ENCODE results near the gene DCUN1D3.

Gene DCUN1D3

GRCh38 chr16:20920091-20920490 lies 19.9 kb upstream of the DCUN1D3 start (continued):
- TF ChIP-seq TSHZ2 (CRISPR knock-in tag; IDR thresholded peaks at IDR 0.05), result no peak
- no peak for TF ChIP-seq ISL1 (CRISPR knock-in tag; IDR thresholded peaks at IDR 0.05)
- TF ChIP-seq GLIS3 (CRISPR knock-in tag; IDR thresholded peaks at IDR 0.05), result no peak
- TF ChIP-seq ZC3H10 (CRISPR knock-in tag; IDR thresholded peaks at IDR 0.05), result no peak
- no peak for TF ChIP-seq CSDC2 (CRISPR knock-in tag; IDR thresholded peaks at IDR 0.05)
- no peak for TF ChIP-seq POU6F1 (CRISPR knock-in tag; IDR thresholded peaks at IDR 0.05; ENCODE audit: borderline replicate concordance, low read depth)
- no peak for TF ChIP-seq OSR1 (CRISPR knock-in tag; IDR thresholded peaks at IDR 0.05)

- ATAC-seq, result no peak
- no peak for TF ChIP-seq BACH2 (CRISPR knock-in tag; IDR thresholded peaks at IDR 0.05; ENCODE audit: borderline replicate concordance)
- TF ChIP-seq ZFP3 (CRISPR knock-in tag; IDR thresholded peaks at IDR 0.05), result no peak
- TF ChIP-seq ZNF565 (CRISPR knock-in tag; conservative IDR thresholded peaks at IDR 0.05; ENCODE audit: low read depth), result no peak
Observed at GRCh38 chr16:20918486-20919239, 18.5 kb upstream of the DCUN1D3 start.

- ATAC-seq, result no peak
- TF ChIP-seq PPARA (CRISPR knock-in tag; IDR thresholded peaks at IDR 0.05; ENCODE audit: borderline replicate concordance), result no peak
- TF ChIP-seq OSR1 (CRISPR knock-in tag; IDR thresholded peaks at IDR 0.05), result no peak
- TF ChIP-seq CSDC2 (CRISPR knock-in tag; IDR thresholded peaks at IDR 0.05), result no peak
- no peak for TF ChIP-seq GLIS3 (CRISPR knock-in tag; IDR thresholded peaks at IDR 0.05)
- TF ChIP-seq TOX (CRISPR knock-in tag; IDR thresholded peaks at IDR 0.05; ENCODE audit: borderline replicate concordance), result no peak
- no peak for TF ChIP-seq TSHZ2 (CRISPR knock-in tag; IDR thresholded peaks at IDR 0.05)
- no peak for TF ChIP-seq CSRNP3 (CRISPR knock-in tag; IDR thresholded peaks at IDR 0.05)
- no peak for TF ChIP-seq ISL1 (CRISPR knock-in tag; IDR thresholded peaks at IDR 0.05)
- no peak for TF ChIP-seq ZNF565 (CRISPR knock-in tag; conservative IDR thresholded peaks at IDR 0.05; ENCODE audit: low read depth)
- no peak for TF ChIP-seq CREB5 (CRISPR knock-in tag; IDR thresholded peaks at IDR 0.05; ENCODE audit: low read depth)
- no peak for TF ChIP-seq TCF4 (CRISPR knock-in tag; IDR thresholded peaks at IDR 0.05; ENCODE audit: borderline replicate concordance)
- TF ChIP-seq ZNF70 (CRISPR knock-in tag; IDR thresholded peaks at IDR 0.05), result no peak
- TF ChIP-seq BACH2 (CRISPR knock-in tag; IDR thresholded peaks at IDR 0.05; ENCODE audit: borderline replicate concordance), result no peak
- TF ChIP-seq POU6F1 (CRISPR knock-in tag; IDR thresholded peaks at IDR 0.05; ENCODE audit: borderline replicate concordance, low read depth), result no peak
- TF ChIP-seq ZFP3 (CRISPR knock-in tag; IDR thresholded peaks at IDR 0.05), result no peak
Observed at GRCh38 chr16:20916942-20917341, 16.8 kb upstream of the DCUN1D3 start.

Data from SK-N-SH treated with all-trans-retinoic acid at 6 μM for 48 hours (cell line).